Renal cortical epithelial cell (primary cell): ENCODE results near the gene SELENOT. TPM values are rescaled to one million over a fixed set of nuclear protein-coding genes. Genes with fewer than 3 reads are reported as not detected.

Source experiments
- DNase-seq: peaks from one replicate; pipeline ENCODE4 v3.0.0-alpha.2; 2011; ENCODE audit warnings: low read depth
- total RNA-seq: library from RNA; depleted of rRNA; stranded (reverse); fragments of >200 nt; gene quantifications from 2 replicates; pipeline ENCODE4 v1.2.3, GENCODE V29; 2014

SELENOT gene
- total RNA-seq, 1 donor from 2014 or later: 220 TPM

GRCh38 chr3:150662410-150663200 lies 59.5 kb downstream of the SELENOT start:
- DNase-seq: no peak

GRCh38 chr3:150663461-150663860 lies 60.3 kb downstream of the SELENOT start:
- no peak for DNase-seq

GRCh38 chr3:150666167-150666566 lies 63.0 kb downstream of the SELENOT start:
- DNase-seq: no peak

GRCh38 chr3:150673966-150674365 lies 70.8 kb downstream of the SELENOT start:
- peak; percentile 78 for DNase-seq

- DNase-seq: no peak
Measured at GRCh38 chr3:150675587-150675986, 72.5 kb downstream of the SELENOT start.

Other genes with a start within 250 kb of the SELENOT start
- gene TSC22D2, start 195.0 kb upstream of the SELENOT start, total RNA-seq: 10.6 and 28.4 TPM in 2 replicates
- gene SERP1, start 56.8 kb upstream of the SELENOT start, total RNA-seq: 144 and 170 TPM in 2 replicates
- gene EIF2A, start 56.5 kb upstream of the SELENOT start, total RNA-seq: 148 and 187 TPM in 2 replicates
- gene ERICH6, start 100.6 kb downstream of the SELENOT start, total RNA-seq: 0.35 TPM in 1 of 2 replicates, not detected in the other
- gene SIAH2, start 159.8 kb downstream of the SELENOT start, total RNA-seq: 33.7 and 34.7 TPM in 2 replicates